Suprapubic skin (tissue), 4 donors: ENCODE measurements around the gene ADAMTS8. TPM values are rescaled to one million over a fixed set of nuclear protein-coding genes. Genes with fewer than 3 reads are reported as not detected.
A peak's percentile ranks its signal among the peaks of the same experiment; 100 is the strongest.

Experiments
- DNase-seq, 2 donors: peaks; one replicate each; pipeline ENCODE4 v3.0.0-alpha.2; 2019; ENCODE audit warnings: low spot score in 2 of 2
- H3K27ac ChIP-seq: fragments of 200-600 bp; sonication (generic); one replicate; pipeline ENCODE4 v1.5.1; 2019
- H3K27me3 ChIP-seq: fragments of 200-600 bp; sonication (generic); one replicate; pipeline ENCODE4 v1.5.1; 2019
- H3K36me3 ChIP-seq: fragments of 200-600 bp; sonication (generic); one replicate; pipeline ENCODE4 v1.5.1; 2019
- H3K4me1 ChIP-seq: fragments of 200-600 bp; sonication (generic); one replicate; pipeline ENCODE4 v1.5.1; 2019
- H3K4me3 ChIP-seq: fragments of 200-600 bp; sonication (generic); one replicate; pipeline ENCODE4 v1.5.1; 2019; ENCODE audit warnings: mild to moderate bottlenecking
- H3K9me3 ChIP-seq: fragments of 200-600 bp; sonication (generic); one replicate; pipeline ENCODE4 v1.5.1; 2019
- EP300 ChIP-seq: sonication (generic); formaldehyde crosslinking; IDR thresholded peaks from one replicate; pipeline ENCODE4 v1.6.1; 2017; ENCODE audit warnings: antibody characterized with exemption
- POLR2A ChIP-seq, 2 donors: fragments of 450-650 bp; IDR thresholded peaks; one replicate each; pipeline ENCODE4 v1.6.1; 2017; ENCODE audit warnings: antibody characterized with exemption in 2 of 2, mild to moderate bottlenecking in 2 of 2, moderate library complexity in 2 of 2
- POLR2AphosphoS5 ChIP-seq, 3 donors: sonication (generic); formaldehyde crosslinking; IDR thresholded peaks; one replicate each; pipeline ENCODE4 v1.6.1; 2017; ENCODE audit warnings: antibody characterized with exemption in 3 of 3
- WGBS: methylation state at CpG from one replicate; pipeline ENCODE4 v1.1.5; 2018; 5-methylcytosine and 5-hydroxymethylcytosine counted together
- total RNA-seq, 4 donors: library from RNA; depleted of rRNA; stranded (reverse); fragments of >200 nt; gene quantifications; one replicate each; pipeline ENCODE4 v1.1.0, GENCODE V29; 2016
- TF ChIP-seq, protein P1 (sequence below), 2 donors: fragments of 200-600 bp in 1 of 2; fragments of 450-650 bp in 1 of 2; sonication (generic) in 1 of 2; IDR thresholded peaks; one replicate each; pipeline ENCODE4 v1.5.1; 2016 to 2019; ENCODE audit warnings: antibody characterized with exemption in 2 of 2, mild to moderate bottlenecking in 1 of 2, moderate library complexity in 1 of 2

Gene ADAMTS8
- total RNA-seq, 4 donors from 2014 or later = 0.30 to 0.72 (median 0.65) TPM

DNA sequence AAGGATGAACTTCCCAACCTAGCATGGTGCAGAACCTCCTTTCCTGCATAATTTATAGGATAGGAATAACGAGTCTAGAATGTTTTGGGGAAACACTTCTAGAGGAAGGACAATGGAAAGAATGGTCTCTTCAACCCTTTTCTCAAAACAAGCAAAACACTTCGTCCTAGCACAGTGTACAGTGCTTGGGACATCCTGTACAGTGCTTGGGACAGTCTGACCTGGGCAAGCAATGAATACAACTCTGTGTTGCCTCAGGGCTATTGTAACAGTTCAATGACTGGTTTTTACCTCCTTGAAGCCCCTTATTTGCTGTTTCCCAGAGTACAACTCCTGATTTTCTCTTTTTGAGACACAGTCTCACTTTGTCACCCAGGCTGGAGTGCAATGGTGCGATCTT is 1.6 kb upstream of the ADAMTS8 start:
- Histone ChIP-seq H3K4me3 (no peak overlapping the region), H3K36me3 (no peaks in the 10 kb centered on the region), H3K4me1 (peaks cover 28% of the 10 kb centered on the region), H3K9me3 (no peaks in the 10 kb centered on the region), H3K27me3 (peaks cover 57% of the 10 kb centered on the region), H3K27ac (no peak overlapping the region)
- 50% methylated on average over 3 of the region's 3 CpGs for WGBS
- no peak for DNase-seq
- TF ChIP-seq POLR2AphosphoS5 (IDR thresholded peaks at IDR 0.05) = no peak
- TF ChIP-seq EP300 = peak; percentile 76

DNA sequence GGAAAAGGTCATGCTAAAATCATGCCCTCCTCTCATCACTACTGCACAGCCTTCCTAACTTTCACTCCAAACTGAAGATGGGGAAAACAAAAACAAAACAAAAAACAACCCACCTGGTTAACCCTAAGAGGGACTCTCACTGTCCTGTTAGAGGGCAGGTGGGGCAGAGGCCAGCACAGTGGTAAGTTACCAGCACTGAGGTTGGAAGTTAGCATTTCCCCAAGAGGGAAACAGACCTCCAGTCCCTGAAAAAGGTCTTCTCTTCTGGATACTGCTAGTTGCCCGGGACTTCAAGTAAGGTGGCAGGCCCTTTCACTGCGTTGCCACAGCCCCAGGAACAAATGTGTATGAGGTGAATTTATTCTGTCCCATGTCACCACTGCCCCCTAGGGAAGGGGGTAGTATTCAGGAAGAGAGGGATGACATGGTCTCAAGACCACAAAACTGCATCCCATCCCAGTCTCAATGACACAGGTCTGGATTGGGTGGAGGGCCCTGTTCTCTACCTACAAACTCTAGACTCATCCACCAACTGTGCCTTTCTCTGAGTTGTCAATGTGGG is 792 bp upstream of the ADAMTS8 start:
- TF ChIP-seq POLR2A (IDR thresholded peaks at IDR 0.05) (no peak), POLR2AphosphoS5 (IDR thresholded peaks at IDR 0.05) (no peak)
- no peak for DNase-seq
- Histone ChIP-seq H3K9me3 (no peaks in the 10 kb centered on the region), H3K4me1 (peaks cover 28% of the 10 kb centered on the region), H3K27me3 (peaks cover 57% of the 10 kb centered on the region), H3K27ac (no peak overlapping the region), H3K4me3 (no peak overlapping the region), H3K36me3 (no peaks in the 10 kb centered on the region)
- WGBS = 100% methylated on average over 2 of the region's 2 CpGs

DNA sequence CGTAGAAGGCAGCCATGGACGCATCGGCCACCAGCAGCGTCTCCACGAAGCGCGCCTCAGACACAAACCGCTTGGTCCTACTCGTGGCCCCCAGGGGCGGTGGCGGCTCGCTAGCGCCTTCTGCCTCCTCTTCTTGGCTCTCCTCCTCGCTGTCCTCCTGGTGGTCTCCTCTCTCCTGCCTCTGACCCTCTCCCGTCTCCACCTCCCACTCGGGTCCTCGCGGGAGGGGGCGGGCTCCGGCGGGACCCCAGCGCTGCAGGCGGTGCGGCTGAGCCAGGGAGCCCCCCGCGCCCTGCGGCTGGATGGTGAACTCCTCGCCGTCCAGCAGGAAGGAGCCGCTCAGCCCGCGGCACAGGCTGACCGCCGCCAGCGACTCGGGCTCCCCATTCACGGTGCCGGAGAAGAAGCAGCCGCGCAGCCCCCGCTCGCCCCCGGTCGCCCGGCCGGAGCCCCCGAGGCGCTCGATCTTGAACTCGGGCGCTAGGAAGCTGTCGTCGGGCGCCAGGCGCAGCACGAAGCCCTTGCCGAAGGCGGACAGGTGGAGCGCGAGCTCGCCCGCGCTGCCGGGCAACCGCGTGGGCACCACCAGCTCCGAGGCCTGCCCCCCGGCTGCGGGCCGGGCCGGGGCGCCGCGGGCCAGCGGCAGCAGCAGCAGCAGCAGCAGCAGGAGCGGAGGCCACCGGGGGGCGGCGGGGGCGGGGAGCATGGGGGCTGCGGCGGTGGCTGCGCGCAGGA is 661 bp downstream of the ADAMTS8 start:
- no peak for DNase-seq
- no peaks in the 10 kb centered on the region for H3K9me3 ChIP-seq
- TF ChIP-seq POLR2A (IDR thresholded peaks at IDR 0.05) (no peak), POLR2AphosphoS5 (IDR thresholded peaks at IDR 0.05) (no peak)
- TF ChIP-seq, protein P1, sequence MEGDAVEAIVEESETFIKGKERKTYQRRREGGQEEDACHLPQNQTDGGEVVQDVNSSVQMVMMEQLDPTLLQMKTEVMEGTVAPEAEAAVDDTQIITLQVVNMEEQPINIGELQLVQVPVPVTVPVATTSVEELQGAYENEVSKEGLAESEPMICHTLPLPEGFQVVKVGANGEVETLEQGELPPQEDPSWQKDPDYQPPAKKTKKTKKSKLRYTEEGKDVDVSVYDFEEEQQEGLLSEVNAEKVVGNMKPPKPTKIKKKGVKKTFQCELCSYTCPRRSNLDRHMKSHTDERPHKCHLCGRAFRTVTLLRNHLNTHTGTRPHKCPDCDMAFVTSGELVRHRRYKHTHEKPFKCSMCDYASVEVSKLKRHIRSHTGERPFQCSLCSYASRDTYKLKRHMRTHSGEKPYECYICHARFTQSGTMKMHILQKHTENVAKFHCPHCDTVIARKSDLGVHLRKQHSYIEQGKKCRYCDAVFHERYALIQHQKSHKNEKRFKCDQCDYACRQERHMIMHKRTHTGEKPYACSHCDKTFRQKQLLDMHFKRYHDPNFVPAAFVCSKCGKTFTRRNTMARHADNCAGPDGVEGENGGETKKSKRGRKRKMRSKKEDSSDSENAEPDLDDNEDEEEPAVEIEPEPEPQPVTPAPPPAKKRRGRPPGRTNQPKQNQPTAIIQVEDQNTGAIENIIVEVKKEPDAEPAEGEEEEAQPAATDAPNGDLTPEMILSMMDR (IDR thresholded peaks at IDR 0.05) = no peak
- no peaks in the 10 kb centered on the region for H3K36me3 ChIP-seq
- no peak overlapping the region for H3K27ac ChIP-seq
- 0% methylated on average over 16 of the region's 84 CpGs for WGBS
- peaks cover 28% of the 10 kb centered on the region for H3K4me1 ChIP-seq
- peaks cover 57% of the 10 kb centered on the region for H3K27me3 ChIP-seq
- peak overlapping the region; percentile 49 for H3K4me3 ChIP-seq

DNA sequence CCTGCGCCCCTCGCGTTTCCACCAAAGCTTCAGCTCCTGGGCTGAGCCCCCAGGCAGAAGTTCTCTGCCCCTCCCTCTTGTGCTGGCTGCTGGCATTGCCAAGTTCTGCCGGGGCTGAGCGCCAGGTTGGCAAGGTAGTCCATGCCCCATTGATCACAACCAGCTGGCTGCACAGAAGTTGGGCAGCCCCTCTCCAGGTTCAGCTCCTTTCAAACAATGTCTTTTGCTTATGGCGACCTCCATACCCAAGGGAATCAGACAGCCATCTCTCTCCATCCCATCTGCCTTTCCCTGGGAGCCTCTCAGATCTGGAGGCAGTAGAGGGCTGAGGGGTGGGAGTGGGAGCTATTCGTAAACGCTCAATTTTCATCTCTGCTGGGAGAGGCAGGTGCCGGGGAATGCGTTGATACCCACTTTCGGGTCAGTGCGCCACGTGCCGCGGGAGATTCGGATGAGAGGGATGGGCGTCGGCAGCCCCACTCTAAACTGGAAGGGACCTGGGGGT is 1.5 kb downstream of the ADAMTS8 start:
- peaks cover 28% of the 10 kb centered on the region for H3K4me1 ChIP-seq
- WGBS = 19% methylated on average over 18 of the region's 18 CpGs
- TF ChIP-seq, protein P1 (IDR thresholded peaks at IDR 0.05) = no peak
- TF ChIP-seq POLR2AphosphoS5 (IDR thresholded peaks at IDR 0.05) = no peak
- no peak for TF ChIP-seq POLR2A (IDR thresholded peaks at IDR 0.05)
- no peak for TF ChIP-seq EP300
- peak overlapping the region; percentile 49 for H3K4me3 ChIP-seq
- no peak overlapping the region for H3K27ac ChIP-seq
- peaks cover 61% of the 10 kb centered on the region for H3K27me3 ChIP-seq
- H3K9me3 ChIP-seq = no peaks in the 10 kb centered on the region
- no peak for DNase-seq
- H3K36me3 ChIP-seq = no peaks in the 10 kb centered on the region

DNA sequence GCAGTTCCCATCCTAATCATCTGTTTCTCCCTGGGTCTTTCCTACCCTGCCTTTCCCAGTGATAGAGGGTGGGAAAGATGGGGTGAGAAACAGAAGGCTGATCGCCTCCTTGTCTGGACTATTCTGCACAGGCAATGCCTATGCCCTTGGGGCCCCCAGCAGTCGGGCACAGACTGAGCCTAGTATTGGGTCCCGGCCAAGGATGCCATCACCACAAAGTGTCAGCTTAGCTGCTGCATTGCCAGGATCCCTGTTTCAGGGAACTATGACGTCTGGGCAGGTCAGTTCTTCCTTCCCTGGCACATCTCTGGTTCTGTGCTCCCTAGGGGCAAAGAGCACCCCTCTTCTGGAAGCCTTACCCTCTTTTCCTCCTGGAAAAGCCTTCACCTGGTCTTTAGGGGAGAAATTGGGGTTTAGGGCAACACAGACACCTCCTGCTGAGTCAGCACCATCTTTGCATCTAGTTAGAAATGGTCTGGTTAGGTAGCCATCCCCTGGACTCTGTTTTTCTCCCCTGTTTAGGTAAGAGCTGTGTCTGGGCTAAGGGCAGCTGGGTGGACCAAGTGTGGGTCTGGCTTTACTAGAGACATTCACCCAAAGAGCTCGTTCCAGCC is 2.1 kb downstream of the ADAMTS8 start:
- no peak overlapping the region for H3K27ac ChIP-seq
- H3K4me3 ChIP-seq = peak overlapping the region; percentile 49
- peaks cover 28% of the 10 kb centered on the region for H3K4me1 ChIP-seq
- no peak for DNase-seq
- WGBS = 55% methylated on average over 5 of the region's 5 CpGs
- no peaks in the 10 kb centered on the region for H3K36me3 ChIP-seq
- no peak for TF ChIP-seq EP300
- TF ChIP-seq POLR2AphosphoS5 (IDR thresholded peaks at IDR 0.05) = no peak
- TF ChIP-seq, protein P1 (IDR thresholded peaks at IDR 0.05) = no peak
- no peak for TF ChIP-seq POLR2A (IDR thresholded peaks at IDR 0.05)
- no peaks in the 10 kb centered on the region for H3K9me3 ChIP-seq
- H3K27me3 ChIP-seq = peaks cover 61% of the 10 kb centered on the region

DNA sequence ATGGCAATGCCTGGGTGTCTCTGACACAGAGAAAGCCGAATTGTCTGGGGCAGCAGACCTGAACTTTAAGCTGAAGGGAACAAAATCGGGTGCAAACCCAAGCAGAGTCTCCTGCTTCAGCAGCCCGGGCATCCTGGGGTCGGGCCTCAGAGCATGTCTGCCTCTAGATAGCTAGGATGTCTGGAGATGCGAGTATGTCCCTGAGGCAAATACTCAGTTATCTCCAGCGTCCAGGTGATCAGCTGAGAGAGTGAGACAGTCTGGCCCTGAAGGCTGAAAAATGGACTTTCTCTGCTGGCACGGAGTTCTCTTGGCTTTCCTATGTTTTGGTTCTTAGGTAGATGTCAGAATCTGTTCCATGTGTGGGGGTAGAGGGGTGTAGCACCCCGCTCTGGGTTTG is 3.3 kb downstream of the ADAMTS8 start:
- Histone ChIP-seq H3K4me3 (no peak overlapping the region), H3K9me3 (no peaks in the 10 kb centered on the region), H3K27me3 (peaks cover 51% of the 10 kb centered on the region), H3K4me1 (peaks cover 32% of the 10 kb centered on the region), H3K36me3 (no peaks in the 10 kb centered on the region), H3K27ac (no peak overlapping the region)
- no peak for TF ChIP-seq EP300
- TF ChIP-seq POLR2AphosphoS5 (IDR thresholded peaks at IDR 0.05) = no peak
- TF ChIP-seq, protein P1 (IDR thresholded peaks at IDR 0.05) = no peak
- TF ChIP-seq POLR2A (IDR thresholded peaks at IDR 0.05) = no peak
- DNase-seq = no peak
- 72% methylated on average over 7 of the region's 8 CpGs for WGBS
